Erythroblast (primary cell): ENCODE measurements around the gene EPB41L2.

Source experiments
- GATA1 ChIP-seq: IDR thresholded peaks from 2 replicates; pipeline ENCODE4 v1.6.1; 2011; ENCODE audit warnings: low read depth, mild to moderate bottlenecking, control low read depth, low read length, moderate library complexity
- POLR2A ChIP-seq: IDR thresholded peaks from 2 replicates; pipeline ENCODE4 v1.6.1; 2011; ENCODE audit warnings: mild to moderate bottlenecking, low read length

GRCh38 chr6:130837067-130837466 is 226.0 kb downstream of the EPB41L2 start:
- no peak for TF ChIP-seq POLR2A
- TF ChIP-seq GATA1: no peak
